Forelimb muscle (tissue), 1 donor: ENCODE results near the gene WWOX. TPM values are rescaled to one million over a fixed set of nuclear protein-coding genes. Genes with fewer than 3 reads are reported as not detected.
A peak's percentile ranks its signal among the peaks of the same experiment; 100 is the strongest.

Experiments
- DNase-seq: peaks from one replicate; pipeline ENCODE4 v3.0.0-alpha.2; 2013; ENCODE audit warnings: low read depth
- polyA plus RNA-seq: library from polyadenylated mRNA; unstranded; fragments of 120-200 nt; gene quantifications from one replicate; pipeline ENCODE4 v1.2.1, GENCODE V29; 2013; ENCODE audit not compliant: insufficient read length

The WWOX gene
- polyA plus RNA-seq, 1 donor = 11.9 TPM

DNA sequence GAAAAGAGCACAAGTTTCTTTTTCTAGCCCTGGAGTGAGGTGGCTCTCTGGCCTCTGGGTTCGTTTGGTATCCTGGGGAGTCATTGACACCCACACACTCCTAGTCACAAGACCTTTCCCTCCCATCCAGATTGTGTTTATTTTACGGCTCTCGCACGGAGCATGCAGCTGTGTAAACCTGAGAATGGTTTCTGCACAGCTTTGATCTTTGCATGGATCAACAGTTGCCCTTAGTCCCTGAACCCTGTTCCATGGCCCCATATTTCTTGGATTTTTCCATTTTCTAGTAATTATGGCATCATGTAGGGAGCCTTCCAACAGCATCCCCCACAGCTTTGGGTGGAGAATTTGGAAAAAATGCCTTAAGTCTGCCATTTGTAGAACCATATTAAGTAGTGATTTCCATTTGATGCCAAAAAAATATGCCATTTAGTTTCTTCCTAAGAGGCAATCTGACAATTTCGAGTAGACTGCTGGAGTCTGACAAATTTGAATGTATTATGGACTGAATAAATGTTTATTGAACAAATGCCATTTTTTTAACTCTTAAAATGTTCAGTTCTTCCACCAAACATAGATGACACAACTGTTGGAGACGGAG is 197.7 kb downstream of the WWOX start:
- no peak for DNase-seq

DNA sequence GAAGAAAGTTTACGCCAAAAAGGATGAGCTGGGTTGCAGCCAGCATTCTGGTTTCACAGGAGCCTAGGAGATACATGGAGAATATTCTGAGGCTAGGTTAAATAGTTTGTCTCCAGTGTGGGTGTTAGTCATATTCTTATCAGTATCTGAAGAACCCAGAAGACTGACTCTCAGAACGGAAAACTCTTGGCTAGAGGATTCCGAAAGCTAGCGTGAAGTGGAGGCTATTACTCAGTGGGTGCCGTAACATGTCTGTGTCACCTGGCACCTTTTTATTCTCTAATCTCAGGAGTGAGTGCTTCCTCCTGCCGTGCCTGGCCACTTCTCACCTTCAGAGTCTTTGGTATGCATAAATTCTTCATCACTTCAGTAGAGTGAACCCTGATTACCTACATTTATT is 199.5 kb downstream of the WWOX start:
- no peak for DNase-seq

DNA sequence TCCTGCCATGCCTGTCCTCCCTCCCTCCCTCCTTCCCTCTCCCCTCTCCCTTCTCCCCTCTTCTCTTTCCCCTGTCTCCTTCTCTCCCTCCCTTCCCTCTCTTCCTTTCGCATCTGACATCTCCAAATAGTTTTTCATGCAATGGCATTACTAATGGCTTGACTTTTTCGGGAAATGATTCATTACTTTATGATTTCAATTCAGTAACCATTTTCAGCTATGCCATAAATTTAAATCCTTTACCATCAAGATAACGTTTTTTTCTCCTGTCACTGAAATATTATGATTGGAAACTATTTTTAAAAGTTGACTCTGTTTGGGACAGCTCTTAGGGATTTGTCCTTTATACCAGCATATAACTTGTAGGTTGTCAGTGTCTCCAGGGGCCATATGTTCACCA is 201.0 kb downstream of the WWOX start:
- DNase-seq = no peak

DNA sequence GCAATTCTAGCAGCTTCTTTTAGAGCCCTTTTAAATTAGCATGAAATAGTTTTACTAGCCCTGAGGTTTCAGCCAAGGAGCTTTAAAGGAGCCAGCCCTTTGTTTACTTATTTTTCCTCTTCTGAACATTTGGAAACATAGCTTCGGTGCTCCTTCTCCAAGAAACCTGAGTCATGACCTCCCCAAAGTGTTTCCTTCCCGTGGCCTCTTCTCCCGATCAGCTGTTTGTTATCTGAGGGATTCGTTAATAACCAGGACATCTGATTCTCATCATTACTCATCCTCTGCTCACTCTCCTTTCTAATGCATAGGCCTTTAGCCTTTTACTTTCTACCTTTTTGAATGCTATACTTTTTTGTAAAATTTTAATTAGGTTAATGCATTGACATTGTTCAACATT is 204.5 kb downstream of the WWOX start:
- peak; percentile 44 for DNase-seq

DNA sequence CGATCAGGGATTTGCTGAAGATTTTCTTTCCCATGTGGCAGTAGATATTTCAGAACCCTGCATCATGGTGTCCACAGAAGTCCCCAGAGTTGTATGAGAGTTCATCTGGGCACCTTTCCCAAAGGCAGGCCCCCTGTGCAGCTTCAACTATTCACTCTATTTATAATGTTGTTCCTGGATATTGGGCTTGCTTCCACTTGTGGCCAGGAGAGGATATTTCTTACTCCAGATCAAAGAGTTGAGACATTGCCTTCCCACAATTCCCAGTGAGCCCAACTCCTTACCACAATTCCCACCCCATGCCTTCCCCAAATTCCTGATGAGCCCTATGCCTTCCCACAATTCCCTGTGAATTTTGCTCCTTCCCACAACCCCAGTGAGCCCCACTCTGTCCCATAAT is 206.9 kb downstream of the WWOX start:
- no peak for DNase-seq

DNA sequence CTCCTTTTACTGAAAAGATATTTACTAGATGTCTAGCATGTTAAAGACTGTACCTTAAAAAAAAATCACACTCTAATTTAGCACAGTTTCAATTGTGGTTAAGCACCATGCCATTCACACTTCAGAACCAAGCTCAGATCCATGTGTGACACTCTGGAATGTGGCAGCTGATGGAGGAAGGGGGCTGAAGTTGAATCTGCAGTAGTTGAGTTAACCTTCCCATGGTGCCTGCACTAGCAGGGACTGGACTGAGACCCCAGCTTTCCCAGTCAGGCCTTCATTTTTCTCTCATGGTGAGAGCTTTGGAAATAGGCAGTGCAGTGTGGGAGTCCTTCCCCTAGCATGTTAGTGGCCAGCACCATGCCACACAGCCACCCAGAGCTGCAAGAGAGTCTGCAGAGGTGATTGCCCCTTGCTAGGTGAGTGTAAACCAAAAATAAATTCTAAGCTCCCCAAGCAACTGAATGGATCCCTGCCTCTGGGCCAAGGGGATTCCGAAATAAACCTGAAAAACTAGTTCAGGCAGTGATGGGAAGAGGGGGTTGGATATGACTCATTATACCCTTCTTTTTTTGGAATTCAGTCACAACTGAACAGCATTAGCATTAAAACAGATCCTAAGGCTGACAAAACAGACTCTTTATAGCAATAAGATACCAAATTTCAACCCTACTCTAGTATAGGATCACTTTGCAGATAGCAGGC is 208.5 kb downstream of the WWOX start:
- DNase-seq = no peak

DNA sequence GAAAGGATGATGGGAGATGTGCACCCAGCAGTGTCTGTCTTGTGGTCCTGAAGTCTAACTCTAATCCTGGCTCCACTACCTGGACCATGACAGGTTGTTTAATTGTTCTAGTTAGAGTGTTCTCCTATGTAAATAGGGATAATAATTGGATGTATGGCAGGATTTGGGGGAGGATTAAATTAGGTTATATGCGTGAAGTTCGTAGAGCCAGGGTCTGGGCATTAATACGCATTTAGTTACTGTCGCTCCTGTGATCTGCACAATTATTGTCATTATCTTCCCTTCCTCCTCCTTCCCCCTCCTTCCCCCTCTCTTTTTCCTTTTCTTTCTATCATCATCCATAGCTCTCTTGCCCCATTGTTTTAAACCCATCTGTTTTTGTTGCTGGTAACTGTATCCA is 210.3 kb downstream of the WWOX start:
- no peak for DNase-seq

DNA sequence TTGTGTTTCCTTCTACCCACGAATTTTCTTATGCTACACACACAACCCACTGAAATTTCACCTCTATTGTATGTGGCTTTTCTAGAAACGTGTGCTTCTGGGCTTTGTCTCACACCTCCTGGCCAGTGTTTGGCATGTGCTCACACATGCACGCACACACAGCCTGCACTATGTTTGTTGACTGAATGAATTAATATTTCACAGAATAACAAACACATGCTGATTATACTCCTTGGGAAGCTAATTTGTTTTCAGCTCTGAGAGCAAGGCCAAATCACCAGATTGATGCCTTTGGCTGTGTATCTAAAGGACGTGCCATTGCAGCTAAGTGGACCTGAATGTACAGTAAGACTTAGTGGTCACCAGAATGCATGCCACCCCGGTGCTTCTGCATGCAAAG is 210.7 kb downstream of the WWOX start:
- no peak for DNase-seq

DNA sequence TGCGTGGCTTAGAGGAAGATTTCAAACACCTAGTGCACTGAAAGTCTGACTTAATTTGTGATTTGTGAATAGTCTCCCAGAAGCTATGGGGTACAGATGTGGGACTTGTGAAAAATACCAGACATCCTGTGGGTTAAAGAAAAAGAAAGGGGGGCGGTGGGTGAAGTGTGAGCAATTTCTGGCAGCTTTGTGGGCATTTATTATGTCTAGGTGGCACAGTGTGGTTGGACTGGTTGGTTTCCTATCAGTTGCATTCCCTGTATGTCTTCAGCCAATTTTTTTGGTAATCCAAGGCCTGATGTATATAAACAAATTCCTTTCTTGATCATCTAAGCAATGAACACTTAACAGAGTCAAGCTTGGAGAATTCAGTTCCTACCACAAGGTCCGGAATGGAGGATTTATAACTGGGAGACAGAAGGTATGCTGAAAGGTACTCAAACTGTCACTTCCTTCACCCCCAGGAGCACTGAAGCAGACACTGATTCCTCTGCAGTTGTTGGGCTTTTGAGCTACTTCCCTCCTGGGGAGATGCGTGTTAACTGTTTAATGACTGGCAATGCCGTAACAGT is 211.6 kb downstream of the WWOX start:
- no peak for DNase-seq

DNA sequence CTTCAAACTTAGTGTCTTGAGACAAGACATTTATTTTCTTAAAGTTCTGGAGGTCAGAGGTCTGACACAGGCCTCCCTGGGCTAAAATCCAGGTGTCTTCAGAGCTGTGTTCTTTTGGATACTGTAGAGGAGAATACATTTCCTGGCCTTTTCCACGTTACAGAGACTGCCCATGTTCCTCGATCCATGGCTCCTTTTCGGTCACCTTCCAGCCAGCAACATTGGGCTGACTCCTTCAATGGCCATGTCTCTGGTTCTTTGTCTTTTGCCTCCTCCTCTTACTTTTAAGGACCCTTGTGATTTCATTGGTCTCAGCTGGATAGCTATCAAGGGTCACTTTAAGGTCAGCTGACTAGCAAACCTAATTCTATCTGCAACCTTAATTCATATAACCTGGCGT is 212.4 kb downstream of the WWOX start:
- no peak for DNase-seq

DNA sequence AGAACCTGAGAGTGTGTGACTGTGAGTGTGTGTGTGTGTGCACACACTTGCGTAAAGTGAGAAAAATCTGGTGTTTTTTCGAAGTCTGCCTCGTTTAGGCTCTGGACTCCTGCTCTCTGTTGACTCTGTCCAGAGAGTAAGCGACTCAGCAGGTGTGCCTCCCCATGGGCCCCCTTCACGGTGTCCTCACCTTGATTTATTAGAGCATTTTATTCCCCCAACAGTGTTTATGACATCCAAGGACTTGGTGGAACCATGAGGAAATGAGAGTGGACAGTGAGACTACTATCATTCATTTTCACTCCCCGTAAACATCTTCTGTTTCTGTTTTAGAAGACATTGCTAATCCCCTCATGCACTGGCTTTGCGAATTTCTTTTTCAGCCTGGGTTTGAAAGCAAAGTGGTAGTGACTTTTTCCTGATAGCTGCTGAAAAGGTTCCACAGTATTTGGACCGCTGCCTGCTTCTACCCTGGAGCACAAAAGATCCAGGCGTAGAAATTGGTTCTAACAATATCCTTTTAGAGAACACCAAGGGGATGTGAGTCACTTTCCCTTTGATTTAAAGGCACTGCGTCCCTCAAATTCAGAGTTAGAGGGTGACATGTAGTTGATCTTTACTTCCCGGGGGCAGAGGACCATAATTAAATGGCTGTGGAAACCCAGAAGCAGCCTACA is 218.2 kb downstream of the WWOX start:
- no peak for DNase-seq

DNA sequence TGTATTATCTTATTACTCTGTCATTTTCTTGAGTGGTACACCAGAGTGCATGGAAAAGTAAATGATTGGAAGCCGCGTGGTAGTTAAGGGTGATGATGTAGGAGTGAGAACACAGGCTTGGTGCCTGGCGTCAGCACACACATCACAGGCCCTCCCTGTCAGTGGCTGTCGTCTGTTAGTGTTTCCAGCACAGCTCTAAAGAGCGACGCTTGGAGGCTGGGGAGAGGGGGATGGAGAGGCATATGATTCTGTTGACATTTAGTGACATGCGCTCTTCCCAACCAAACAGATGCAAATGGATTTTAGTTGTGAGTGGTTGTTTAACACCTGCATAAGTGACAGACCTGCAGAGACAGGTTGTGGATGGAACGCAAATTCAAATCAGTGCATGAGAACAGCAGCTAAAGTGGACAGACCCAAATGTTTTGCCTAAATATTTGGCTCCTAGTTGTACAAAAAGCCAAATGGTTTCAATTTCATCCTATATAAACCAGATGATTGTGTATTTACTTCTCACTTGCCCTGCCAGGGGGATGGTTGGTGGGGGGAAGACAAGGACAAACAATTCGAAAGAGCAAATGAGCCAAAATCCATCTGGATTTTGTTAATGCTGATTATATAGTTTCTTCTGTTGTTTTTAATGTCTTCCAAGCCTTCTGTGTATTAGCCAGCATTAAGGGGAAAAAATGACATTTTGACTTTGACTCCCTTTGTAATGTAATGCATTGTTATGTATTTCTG is 222.3 kb downstream of the WWOX start:
- no peak for DNase-seq

DNA sequence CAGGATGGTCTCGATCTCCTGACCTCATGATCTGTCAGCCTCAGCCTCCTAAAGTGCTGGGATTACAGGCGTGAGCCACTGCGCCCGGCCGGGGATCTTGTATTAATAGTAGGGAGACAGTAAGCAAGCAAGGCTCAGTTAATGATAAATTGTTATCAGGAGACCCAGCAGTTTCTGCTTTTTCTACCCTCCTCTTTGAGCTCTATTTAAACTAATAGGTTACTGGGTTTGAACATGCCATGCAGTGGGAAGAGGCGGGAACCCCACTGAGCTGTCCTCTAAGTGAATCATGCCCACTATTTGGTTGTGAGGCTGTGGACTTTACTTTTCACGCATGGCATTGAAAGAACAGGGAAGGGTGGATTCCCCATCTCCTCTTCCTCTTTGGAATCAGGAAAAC is 223.9 kb downstream of the WWOX start:
- DNase-seq = no peak

DNA sequence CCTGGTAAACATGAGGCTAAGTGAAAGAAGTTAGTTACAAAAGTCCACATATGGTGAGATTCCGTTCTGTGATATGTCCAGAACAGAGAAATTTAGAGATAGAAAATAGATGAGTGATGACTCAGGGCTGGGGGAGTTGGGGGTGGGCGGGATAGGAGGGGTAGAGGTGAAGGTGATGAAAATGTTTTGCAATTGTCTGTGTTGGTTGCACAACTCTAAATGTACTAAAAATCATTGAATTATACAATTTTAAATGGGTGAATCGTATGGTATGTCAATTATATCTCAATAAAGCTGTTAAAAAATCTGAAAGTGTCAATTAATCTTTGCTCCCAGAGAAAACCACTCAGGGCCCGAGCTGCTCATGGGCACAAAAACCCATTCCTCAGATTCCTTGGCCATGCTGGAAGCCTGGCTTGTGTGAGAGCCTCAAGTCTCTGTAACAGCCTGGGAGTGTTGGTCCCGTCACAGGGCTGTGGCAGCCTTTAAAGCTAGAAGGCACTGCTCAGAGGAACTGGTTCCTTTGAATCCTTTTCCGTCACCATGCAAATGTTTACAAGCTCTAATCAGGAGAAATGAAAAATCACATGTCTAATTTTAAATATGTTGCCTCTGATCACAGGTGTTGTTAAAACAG is 225.3 kb downstream of the WWOX start:
- DNase-seq = no peak

DNA sequence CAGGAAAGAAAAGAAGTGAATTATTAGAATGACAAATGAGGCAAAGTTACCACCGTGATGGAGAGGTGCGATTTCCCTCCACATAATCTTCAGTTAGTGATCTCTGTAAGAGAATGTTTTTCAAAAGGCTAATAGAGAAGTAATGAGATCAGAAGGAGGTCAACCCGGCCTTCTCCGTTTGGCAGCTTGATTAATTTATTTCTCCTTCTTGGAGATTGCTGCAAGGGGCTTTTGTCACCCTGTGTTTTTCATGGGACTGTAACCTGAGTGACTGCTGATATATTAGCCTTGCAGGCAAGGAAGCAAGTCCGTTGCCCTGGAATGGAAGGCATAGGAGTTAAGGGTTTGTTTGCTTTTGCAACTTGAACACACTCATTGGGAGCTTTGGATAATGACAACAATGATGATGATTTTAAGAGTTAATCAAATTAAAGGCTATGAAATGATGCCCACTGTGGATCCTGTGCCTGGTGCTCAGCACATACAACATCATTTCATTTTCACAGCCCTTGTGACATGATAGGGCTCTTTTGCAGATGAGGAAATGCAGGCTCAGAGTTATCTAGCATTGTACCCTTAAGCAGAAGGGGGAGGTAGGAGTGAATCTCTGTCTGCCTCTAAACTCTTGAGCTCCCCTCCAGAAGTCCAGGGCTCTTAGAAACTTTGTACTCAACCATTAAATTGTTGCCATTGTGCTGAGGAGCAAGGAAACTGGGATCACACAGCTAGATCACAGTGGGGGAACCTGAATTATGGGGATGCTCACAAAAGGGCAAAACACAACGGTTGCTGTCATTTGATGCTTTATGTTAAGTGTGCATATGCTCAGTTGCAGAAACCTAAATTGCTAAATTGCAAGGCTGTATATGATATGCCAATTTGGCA is 226.3 kb downstream of the WWOX start:
- DNase-seq = no peak

DNA sequence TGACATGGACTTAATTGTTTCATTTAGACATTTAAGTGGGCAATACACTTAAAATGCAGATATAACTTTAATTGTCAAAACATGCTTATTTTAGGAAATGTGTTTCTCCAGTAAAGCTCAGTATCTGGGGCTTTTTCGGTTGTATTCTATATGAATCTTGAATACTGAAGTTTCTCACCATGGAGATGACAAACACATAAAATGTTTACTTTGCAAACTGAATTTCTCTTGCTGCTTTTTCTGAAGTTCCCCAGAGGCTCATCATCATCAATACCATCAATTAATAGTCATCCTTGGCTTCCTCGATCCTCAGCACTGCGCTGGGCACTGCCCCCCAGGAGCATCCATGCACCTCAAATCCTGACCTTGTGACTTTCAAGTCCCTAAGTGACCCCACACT is 227.3 kb downstream of the WWOX start:
- no peak for DNase-seq

DNA sequence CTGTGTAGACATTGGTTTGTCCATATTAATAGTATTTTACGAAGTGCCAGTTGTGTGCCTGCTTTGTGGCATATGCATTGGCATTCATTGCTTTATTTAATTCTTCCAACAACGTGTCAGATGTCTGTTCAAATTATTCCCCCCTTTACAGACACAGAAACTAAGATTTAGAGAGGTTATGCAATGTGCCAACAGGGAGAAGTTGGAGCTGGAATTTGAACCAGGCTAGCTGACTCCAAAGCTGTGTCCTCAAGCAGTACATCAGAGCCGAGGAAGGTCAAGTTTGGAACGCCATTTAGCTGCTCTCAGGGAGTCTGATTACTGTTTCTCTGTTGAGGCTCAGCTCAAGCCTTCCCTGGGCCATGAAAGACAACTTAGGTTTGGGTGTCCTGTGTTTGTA is 232.3 kb downstream of the WWOX start:
- no peak for DNase-seq

DNA sequence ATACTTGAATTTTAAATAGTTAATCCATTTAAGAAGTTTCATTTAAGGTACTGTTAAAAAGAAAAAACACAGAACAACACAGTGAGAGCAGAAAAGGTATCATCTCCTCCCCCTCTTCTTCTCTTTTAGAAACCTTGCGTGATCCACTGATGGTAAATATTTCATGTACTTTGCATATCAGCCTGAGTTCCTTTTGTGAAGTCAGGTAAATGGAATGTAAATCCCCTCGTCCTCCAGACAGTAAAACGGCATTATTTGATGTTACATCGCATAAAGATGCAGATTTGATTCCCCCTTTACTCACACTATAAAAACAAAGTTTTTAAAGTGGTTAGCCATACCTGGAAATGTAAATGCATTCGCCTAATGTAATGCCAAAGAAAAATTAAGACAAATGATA is 234.4 kb downstream of the WWOX start:
- no peak for DNase-seq

DNA sequence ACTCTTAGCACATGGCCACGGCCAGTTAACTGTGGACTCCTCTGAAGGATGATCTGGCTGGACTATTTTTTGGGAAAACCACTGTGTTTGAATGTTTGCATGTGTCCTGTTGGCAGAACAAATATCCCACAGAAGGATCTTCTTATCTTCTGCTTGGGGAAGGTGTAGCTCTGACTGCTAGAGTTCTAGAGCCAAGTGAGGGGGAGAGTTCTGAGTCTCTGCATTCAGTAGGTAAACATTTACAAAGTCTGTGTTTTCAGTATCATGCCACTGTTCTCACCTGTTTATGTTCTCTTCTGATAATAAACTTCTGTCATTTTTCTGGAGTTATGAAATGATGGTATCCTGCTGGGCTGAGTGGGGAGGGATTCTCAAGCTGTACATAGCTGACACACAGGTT is 241.1 kb downstream of the WWOX start:
- no peak for DNase-seq

DNA sequence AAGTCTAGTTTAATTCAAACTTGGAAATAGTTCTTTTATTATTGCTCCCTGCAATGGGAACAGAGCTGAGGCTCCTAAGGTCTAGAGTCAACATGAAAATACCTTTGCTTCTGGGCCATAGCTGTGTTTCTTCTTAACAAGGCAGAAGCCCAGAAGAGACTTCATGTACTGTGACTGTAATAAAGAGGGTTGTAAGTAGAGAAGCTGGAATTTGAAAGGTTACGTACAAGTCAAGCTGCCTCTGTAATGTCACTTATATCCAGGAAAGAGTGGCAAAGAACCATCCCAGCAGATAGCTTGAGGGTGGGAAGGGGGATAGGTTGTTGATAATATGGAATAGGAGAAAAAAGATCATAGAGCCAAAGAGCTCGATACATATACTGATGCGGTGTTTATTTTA is 248.6 kb downstream of the WWOX start:
- DNase-seq = no peak

DNA sequence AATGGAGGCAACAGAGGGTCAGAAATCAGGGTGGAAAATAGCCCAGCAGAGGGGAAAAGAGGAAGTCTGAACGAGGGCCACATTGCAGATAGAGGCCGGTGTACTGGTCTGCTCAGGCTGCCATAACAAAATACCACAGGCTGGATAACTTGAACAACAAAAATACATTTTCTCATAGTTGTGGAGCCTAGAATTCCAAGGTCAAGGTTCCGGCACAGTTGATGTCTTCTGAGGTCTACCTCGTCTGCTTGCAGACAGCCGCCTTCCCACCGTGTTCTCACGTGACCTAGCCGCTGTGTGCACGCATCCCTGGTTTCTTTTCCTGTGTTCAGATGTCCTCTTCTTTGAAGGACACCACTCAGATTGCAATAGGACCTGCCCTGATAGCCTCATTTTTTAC is 249.4 kb downstream of the WWOX start:
- no peak for DNase-seq
